ENCODE results near the gene DAP3. TPM values are rescaled to one million over a fixed set of nuclear protein-coding genes. Genes with fewer than 3 reads are reported as not detected.

Gene DAP3
- total and polyA plus RNA-seq, 2 of the 13 experiments (the other 11 are each of a cell fraction or from before 2014, with no cell fraction given) = 129 to 133 TPM

DNA sequence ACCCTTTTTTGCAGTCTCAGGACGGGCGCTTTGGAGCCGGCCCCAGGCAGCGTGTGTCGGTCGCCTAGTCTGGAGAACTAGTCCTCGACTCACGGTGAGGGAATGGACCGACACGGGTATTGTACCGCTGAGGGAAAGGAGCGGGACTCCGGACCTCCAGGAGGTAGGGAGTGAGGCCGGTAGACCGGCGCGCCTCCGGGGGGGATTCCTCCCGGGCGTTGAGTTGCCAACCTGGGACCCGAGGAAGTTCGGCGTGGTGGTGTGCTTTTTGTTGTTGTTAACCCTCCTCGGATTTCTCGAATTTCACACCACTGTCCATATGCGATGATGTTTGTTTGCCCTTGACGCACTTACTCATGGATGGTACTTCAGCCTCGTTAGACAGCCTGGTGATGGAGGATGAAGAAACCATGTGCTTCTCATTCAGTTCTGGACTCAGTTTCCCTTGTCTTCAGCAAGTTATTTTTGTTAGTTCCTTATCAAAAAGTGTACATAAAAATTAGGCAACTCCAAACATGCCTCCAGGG lies at the start of gene DAP3 (continued):
- TF ChIP-seq ZNF333 (CRISPR knock-in tag; IDR thresholded peaks at IDR 0.05; ENCODE audit: borderline replicate concordance) = 0 out of 2 replicates have a peak, but pooled peaks have one; percentile 14
- peak; percentile 2; the same call in 1 of the 2 replicates for TF ChIP-seq FOXA3 (CRISPR knock-in tag; IDR thresholded peaks at IDR 0.05)
- TF ChIP-seq, protein P1, sequence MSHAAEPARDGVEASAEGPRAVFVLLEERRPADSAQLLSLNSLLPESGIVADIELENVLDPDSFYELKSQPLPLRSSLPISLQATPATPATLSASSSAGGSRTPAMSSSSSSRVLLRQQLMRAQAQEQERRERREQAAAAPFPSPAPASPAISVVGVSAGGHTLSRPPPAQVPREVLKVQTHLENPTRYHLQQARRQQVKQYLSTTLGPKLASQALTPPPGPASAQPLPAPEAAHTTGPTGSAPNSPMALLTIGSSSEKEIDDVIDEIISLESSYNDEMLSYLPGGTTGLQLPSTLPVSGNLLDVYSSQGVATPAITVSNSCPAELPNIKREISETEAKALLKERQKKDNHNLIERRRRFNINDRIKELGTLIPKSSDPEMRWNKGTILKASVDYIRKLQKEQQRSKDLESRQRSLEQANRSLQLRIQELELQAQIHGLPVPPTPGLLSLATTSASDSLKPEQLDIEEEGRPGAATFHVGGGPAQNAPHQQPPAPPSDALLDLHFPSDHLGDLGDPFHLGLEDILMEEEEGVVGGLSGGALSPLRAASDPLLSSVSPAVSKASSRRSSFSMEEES (CRISPR knock-in tag; IDR thresholded peaks at IDR 0.05) = 0 out of 2 replicates have a peak, but pooled peaks have one; percentile 2
- TF ChIP-seq, protein P2, sequence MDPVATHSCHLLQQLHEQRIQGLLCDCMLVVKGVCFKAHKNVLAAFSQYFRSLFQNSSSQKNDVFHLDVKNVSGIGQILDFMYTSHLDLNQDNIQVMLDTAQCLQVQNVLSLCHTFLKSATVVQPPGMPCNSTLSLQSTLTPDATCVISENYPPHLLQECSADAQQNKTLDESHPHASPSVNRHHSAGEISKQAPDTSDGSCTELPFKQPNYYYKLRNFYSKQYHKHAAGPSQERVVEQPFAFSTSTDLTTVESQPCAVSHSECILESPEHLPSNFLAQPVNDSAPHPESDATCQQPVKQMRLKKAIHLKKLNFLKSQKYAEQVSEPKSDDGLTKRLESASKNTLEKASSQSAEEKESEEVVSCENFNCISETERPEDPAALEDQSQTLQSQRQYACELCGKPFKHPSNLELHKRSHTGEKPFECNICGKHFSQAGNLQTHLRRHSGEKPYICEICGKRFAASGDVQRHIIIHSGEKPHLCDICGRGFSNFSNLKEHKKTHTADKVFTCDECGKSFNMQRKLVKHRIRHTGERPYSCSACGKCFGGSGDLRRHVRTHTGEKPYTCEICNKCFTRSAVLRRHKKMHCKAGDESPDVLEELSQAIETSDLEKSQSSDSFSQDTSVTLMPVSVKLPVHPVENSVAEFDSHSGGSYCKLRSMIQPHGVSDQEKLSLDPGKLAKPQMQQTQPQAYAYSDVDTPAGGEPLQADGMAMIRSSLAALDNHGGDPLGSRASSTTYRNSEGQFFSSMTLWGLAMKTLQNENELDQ (CRISPR knock-in tag; IDR thresholded peaks at IDR 0.05; ENCODE audit: borderline replicate concordance) = 0 out of 2 replicates have a peak, but pooled peaks have one; percentile 4
- TF ChIP-seq TAF1 (CRISPR knock-in tag; IDR thresholded peaks at IDR 0.05) = peak; percentile 40
- TF ChIP-seq, protein P3, sequence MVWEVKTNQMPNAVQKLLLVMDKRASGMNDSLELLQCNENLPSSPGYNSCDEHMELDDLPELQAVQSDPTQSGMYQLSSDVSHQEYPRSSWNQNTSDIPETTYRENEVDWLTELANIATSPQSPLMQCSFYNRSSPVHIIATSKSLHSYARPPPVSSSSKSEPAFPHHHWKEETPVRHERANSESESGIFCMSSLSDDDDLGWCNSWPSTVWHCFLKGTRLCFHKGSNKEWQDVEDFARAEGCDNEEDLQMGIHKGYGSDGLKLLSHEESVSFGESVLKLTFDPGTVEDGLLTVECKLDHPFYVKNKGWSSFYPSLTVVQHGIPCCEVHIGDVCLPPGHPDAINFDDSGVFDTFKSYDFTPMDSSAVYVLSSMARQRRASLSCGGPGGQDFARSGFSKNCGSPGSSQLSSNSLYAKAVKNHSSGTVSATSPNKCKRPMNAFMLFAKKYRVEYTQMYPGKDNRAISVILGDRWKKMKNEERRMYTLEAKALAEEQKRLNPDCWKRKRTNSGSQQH (CRISPR knock-in tag; IDR thresholded peaks at IDR 0.05; ENCODE audit: low read depth) = peak; percentile 59; the same call in 1 of the 2 replicates
- TF ChIP-seq, protein P4, sequence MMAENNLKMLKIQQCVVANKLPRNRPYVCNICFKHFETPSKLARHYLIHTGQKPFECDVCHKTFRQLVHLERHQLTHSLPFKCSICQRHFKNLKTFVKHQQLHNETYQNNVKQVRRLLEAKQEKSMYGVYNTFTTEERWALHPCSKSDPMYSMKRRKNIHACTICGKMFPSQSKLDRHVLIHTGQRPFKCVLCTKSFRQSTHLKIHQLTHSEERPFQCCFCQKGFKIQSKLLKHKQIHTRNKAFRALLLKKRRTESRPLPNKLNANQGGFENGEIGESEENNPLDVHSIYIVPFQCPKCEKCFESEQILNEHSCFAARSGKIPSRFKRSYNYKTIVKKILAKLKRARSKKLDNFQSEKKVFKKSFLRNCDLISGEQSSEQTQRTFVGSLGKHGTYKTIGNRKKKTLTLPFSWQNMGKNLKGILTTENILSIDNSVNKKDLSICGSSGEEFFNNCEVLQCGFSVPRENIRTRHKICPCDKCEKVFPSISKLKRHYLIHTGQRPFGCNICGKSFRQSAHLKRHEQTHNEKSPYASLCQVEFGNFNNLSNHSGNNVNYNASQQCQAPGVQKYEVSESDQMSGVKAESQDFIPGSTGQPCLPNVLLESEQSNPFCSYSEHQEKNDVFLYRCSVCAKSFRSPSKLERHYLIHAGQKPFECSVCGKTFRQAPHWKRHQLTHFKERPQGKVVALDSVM (CRISPR knock-in tag; IDR thresholded peaks at IDR 0.05) = peak; percentile 65; the same call in 1 of the 2 replicates
- TF ChIP-seq, protein P5, sequence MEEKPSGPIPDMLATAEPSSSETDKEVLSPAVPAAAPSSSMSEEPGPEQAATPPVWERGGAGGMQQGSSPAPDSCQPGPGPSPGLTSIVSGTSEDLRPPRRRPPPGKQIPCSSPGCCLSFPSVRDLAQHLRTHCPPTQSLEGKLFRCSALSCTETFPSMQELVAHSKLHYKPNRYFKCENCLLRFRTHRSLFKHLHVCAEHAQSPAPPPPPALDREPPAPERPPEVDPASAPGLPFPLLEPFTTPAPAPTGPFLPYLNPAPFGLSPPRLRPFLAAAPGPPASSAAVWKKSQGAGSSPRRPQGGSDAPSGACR (CRISPR knock-in tag; IDR thresholded peaks at IDR 0.05) = 0 out of 2 replicates have a peak, but pooled peaks have one; percentile 5
- TF ChIP-seq POLR2A (IDR thresholded peaks at IDR 0.05; ENCODE audit: insufficient read depth in 1 of 2, low read depth in 2 of 2, low read length in 2 of 2) = peak in 1 of 2 experiments; percentile 78; a peak in 2 of 4 replicates
- TF ChIP-seq YEATS4 (CRISPR knock-in tag; IDR thresholded peaks at IDR 0.05; ENCODE audit: borderline replicate concordance) = peak; percentile 9; the same call in 1 of the 2 replicates
- TF ChIP-seq ZNF83 (CRISPR knock-in tag; IDR thresholded peaks at IDR 0.05; ENCODE audit: borderline replicate concordance) = peak; percentile 85; the same call in 1 of the 2 replicates
- 0 out of 2 replicates have a peak, but pooled peaks have one; percentile 32 for TF ChIP-seq AKAP8 (CRISPR knock-in tag; IDR thresholded peaks at IDR 0.05)
